ENCODE data around the gene MUL1.

The MUL1 gene

GRCh38 chr1:20466273-20466672, 41.7 kb downstream of the MUL1 start:
- Histone ChIP-seq H3K9ac (ENCODE audit: low read length) (no peak overlapping the region), H2BK120ac (ENCODE audit: low read depth, low read length) (no peak overlapping the region), H3K79me1 (replicated peaks; ENCODE audit: low read length, poor library complexity, severe bottlenecking) (no peaks in the 10 kb centered on the region), H3K4ac (ENCODE audit: low read depth in 1 of 2, low read length in 2 of 2) (no peak overlapping the region), H3K14ac (ENCODE audit: low read length in 2 of 2) (no peak overlapping the region), H3K4me2 (ENCODE audit: low read length, poor library complexity, severe bottlenecking) (no peak overlapping the region), H4K91ac (ENCODE audit: low read length) (no peak overlapping the region), H3K27ac (ENCODE audit: low read length, poor library complexity, severe bottlenecking) (no peak overlapping the region), H3K23ac (ENCODE audit: low read length in 2 of 2) (no peak overlapping the region), H3K4me1 (ENCODE audit: control insufficient read depth, insufficient read depth, low read depth, low read length) (peaks cover 3% of the 10 kb centered on the region), H2BK15ac (ENCODE audit: low read depth, poor library complexity, severe bottlenecking) (no peak overlapping the region), H2AFZ (ENCODE audit: low read depth, low read length) (no peak overlapping the region), H3K4me3 (ENCODE audit: insufficient read depth in 1 of 2, low read depth in 1 of 2, low read length in 2 of 2) (no peak overlapping the region), H2BK12ac (ENCODE audit: low read length in 2 of 2) (no peak overlapping the region), H3K27me3 (ENCODE audit: control insufficient read depth in 1 of 2, insufficient read depth in 1 of 2, low read length in 2 of 2) (peaks cover 18 to 71% of the 10 kb centered on the region in 2 experiments), H3K18ac (ENCODE audit: low read depth in 1 of 2, low read length in 2 of 2) (no peak overlapping the region), H4K8ac (ENCODE audit: low read length) (no peak overlapping the region), H2BK5ac (ENCODE audit: low read depth, low read length, poor library complexity, severe bottlenecking) (no peak overlapping the region), H3K36me3 (ENCODE audit: control insufficient read depth in 1 of 2, insufficient read depth in 2 of 2, low read depth in 1 of 2, low read length in 2 of 2) (no peaks in the 10 kb centered on the region), H2AK5ac (ENCODE audit: low read length, severe bottlenecking) (no peak overlapping the region), H3K9me3 (ENCODE audit: control insufficient read depth, low read length) (peaks cover 3% of the 10 kb centered on the region)
- DNase-seq: no peak
- WGBS: 80% methylated on average over 9 of the region's 9 CpGs

GRCh38 chr1:20465187-20465586, 42.8 kb downstream of the MUL1 start:
- H2BK120ac ChIP-seq (ENCODE audit: low read depth, low read length): no peak overlapping the region
- H3K9ac ChIP-seq (ENCODE audit: low read length): peak overlapping the region; percentile 37
- H4K91ac ChIP-seq (ENCODE audit: low read length): no peak overlapping the region
- no peak overlapping the region for H3K4ac ChIP-seq (ENCODE audit: low read depth in 1 of 2, low read length in 2 of 2)
- WGBS: 58% methylated on average over 4 of the region's 5 CpGs
- no peak overlapping the region for H3K18ac ChIP-seq (ENCODE audit: low read depth in 1 of 2, low read length in 2 of 2)
- no peaks in the 10 kb centered on the region for H3K79me1 ChIP-seq (replicated peaks; ENCODE audit: low read length, poor library complexity, severe bottlenecking)
- no peak overlapping the region for H3K4me2 ChIP-seq (ENCODE audit: low read length, poor library complexity, severe bottlenecking)
- no peak overlapping the region for H4K8ac ChIP-seq (ENCODE audit: low read length)
- H2AFZ ChIP-seq (ENCODE audit: low read depth, low read length): no peak overlapping the region
- H3K27ac ChIP-seq (ENCODE audit: low read length, poor library complexity, severe bottlenecking): no peak overlapping the region
- DNase-seq: no peak
- peaks cover 18 to 71% of the 10 kb centered on the region in 2 experiments for H3K27me3 ChIP-seq (ENCODE audit: control insufficient read depth in 1 of 2, insufficient read depth in 1 of 2, low read length in 2 of 2)
- no peak overlapping the region for H2BK5ac ChIP-seq (ENCODE audit: low read depth, low read length, poor library complexity, severe bottlenecking)
- no peaks in the 10 kb centered on the region for H3K36me3 ChIP-seq (ENCODE audit: control insufficient read depth in 1 of 2, insufficient read depth in 2 of 2, low read depth in 1 of 2, low read length in 2 of 2)
- peaks cover 3% of the 10 kb centered on the region for H3K9me3 ChIP-seq (ENCODE audit: control insufficient read depth, low read length)
- H3K23ac ChIP-seq (ENCODE audit: low read length in 2 of 2): no peak overlapping the region
- no peak overlapping the region for H2BK15ac ChIP-seq (ENCODE audit: low read depth, poor library complexity, severe bottlenecking)
- peaks cover 2% of the 10 kb centered on the region for H3K4me1 ChIP-seq (ENCODE audit: control insufficient read depth, insufficient read depth, low read depth, low read length)
- peak overlapping the region in 1 of 2 experiments; percentile 36 for H3K4me3 ChIP-seq (ENCODE audit: insufficient read depth in 1 of 2, low read depth in 1 of 2, low read length in 2 of 2)
- no peak overlapping the region for H3K14ac ChIP-seq (ENCODE audit: low read length in 2 of 2)
- H2AK5ac ChIP-seq (ENCODE audit: low read length, severe bottlenecking): no peak overlapping the region
- H2BK12ac ChIP-seq (ENCODE audit: low read length in 2 of 2): no peak overlapping the region

- Histone ChIP-seq H3K79me1 (replicated peaks; ENCODE audit: low read length, poor library complexity, severe bottlenecking) (no peaks in the 10 kb centered on the region), H2BK15ac (ENCODE audit: low read depth, poor library complexity, severe bottlenecking) (no peak overlapping the region), H3K4ac (ENCODE audit: low read depth in 1 of 2, low read length in 2 of 2) (no peak overlapping the region), H2BK5ac (ENCODE audit: low read depth, low read length, poor library complexity, severe bottlenecking) (no peak overlapping the region), H3K9me3 (ENCODE audit: control insufficient read depth, low read length) (peaks cover 3% of the 10 kb centered on the region), H3K4me2 (ENCODE audit: low read length, poor library complexity, severe bottlenecking) (no peak overlapping the region), H3K4me1 (ENCODE audit: control insufficient read depth, insufficient read depth, low read depth, low read length) (peaks cover 2% of the 10 kb centered on the region), H3K27ac (ENCODE audit: low read length, poor library complexity, severe bottlenecking) (no peak overlapping the region), H3K18ac (ENCODE audit: low read depth in 1 of 2, low read length in 2 of 2) (no peak overlapping the region), H3K23ac (ENCODE audit: low read length in 2 of 2) (no peak overlapping the region), H3K36me3 (ENCODE audit: control insufficient read depth in 1 of 2, insufficient read depth in 2 of 2, low read depth in 1 of 2, low read length in 2 of 2) (no peaks in the 10 kb centered on the region), H3K4me3 (ENCODE audit: insufficient read depth in 1 of 2, low read depth in 1 of 2, low read length in 2 of 2) (no peak overlapping the region), H3K14ac (ENCODE audit: low read length in 2 of 2) (no peak overlapping the region), H3K9ac (ENCODE audit: low read length) (no peak overlapping the region), H2BK120ac (ENCODE audit: low read depth, low read length) (no peak overlapping the region), H2AK5ac (ENCODE audit: low read length, severe bottlenecking) (no peak overlapping the region), H2BK12ac (ENCODE audit: low read length in 2 of 2) (no peak overlapping the region), H4K8ac (ENCODE audit: low read length) (no peak overlapping the region), H3K27me3 (ENCODE audit: control insufficient read depth in 1 of 2, insufficient read depth in 1 of 2, low read length in 2 of 2) (peaks cover 27 to 70% of the 10 kb centered on the region in 2 experiments), H4K91ac (ENCODE audit: low read length) (no peak overlapping the region), H2AFZ (ENCODE audit: low read depth, low read length) (no peak overlapping the region)
- no peak for DNase-seq
- WGBS: 80% methylated on average over 1 of the region's 1 CpG
Observed at GRCh38 chr1:20463502-20463901, 44.4 kb downstream of the MUL1 start.

GRCh38 chr1:20462397-20462796, 45.6 kb downstream of the MUL1 start:
- H4K8ac ChIP-seq (ENCODE audit: low read length): no peak overlapping the region
- H3K14ac ChIP-seq (ENCODE audit: low read length in 2 of 2): no peak overlapping the region
- H3K4me1 ChIP-seq (ENCODE audit: control insufficient read depth, insufficient read depth, low read depth, low read length): peaks cover 2% of the 10 kb centered on the region
- DNase-seq: no peak
- no peak overlapping the region for H4K91ac ChIP-seq (ENCODE audit: low read length)
- H2BK15ac ChIP-seq (ENCODE audit: low read depth, poor library complexity, severe bottlenecking): peak overlapping the region; percentile 13
- H2BK120ac ChIP-seq (ENCODE audit: low read depth, low read length): no peak overlapping the region
- H3K4me2 ChIP-seq (ENCODE audit: low read length, poor library complexity, severe bottlenecking): no peak overlapping the region
- no peak overlapping the region for H3K27ac ChIP-seq (ENCODE audit: low read length, poor library complexity, severe bottlenecking)
- no peaks in the 10 kb centered on the region for H3K36me3 ChIP-seq (ENCODE audit: control insufficient read depth in 1 of 2, insufficient read depth in 2 of 2, low read depth in 1 of 2, low read length in 2 of 2)
- no peak overlapping the region for H3K18ac ChIP-seq (ENCODE audit: low read depth in 1 of 2, low read length in 2 of 2)
- no peak overlapping the region for H2BK5ac ChIP-seq (ENCODE audit: low read depth, low read length, poor library complexity, severe bottlenecking)
- H3K9ac ChIP-seq (ENCODE audit: low read length): no peak overlapping the region
- 93% methylated on average over 3 of the region's 3 CpGs for WGBS
- no peak overlapping the region for H3K4me3 ChIP-seq (ENCODE audit: insufficient read depth in 1 of 2, low read depth in 1 of 2, low read length in 2 of 2)
- peaks cover 17 to 59% of the 10 kb centered on the region in 2 experiments for H3K27me3 ChIP-seq (ENCODE audit: control insufficient read depth in 1 of 2, insufficient read depth in 1 of 2, low read length in 2 of 2)
- H2BK12ac ChIP-seq (ENCODE audit: low read length in 2 of 2): no peak overlapping the region
- H3K4ac ChIP-seq (ENCODE audit: low read depth in 1 of 2, low read length in 2 of 2): no peak overlapping the region
- no peaks in the 10 kb centered on the region for H3K79me1 ChIP-seq (replicated peaks; ENCODE audit: low read length, poor library complexity, severe bottlenecking)
- H2AK5ac ChIP-seq (ENCODE audit: low read length, severe bottlenecking): no peak overlapping the region
- H3K23ac ChIP-seq (ENCODE audit: low read length in 2 of 2): no peak overlapping the region
- H2AFZ ChIP-seq (ENCODE audit: low read depth, low read length): no peak overlapping the region
- H3K9me3 ChIP-seq (ENCODE audit: control insufficient read depth, low read length): peaks cover 3% of the 10 kb centered on the region

Data from mesenchymal stem cell (in vitro differentiated cells and primary cell).